HG03342 (cell line): ENCODE data around the gene GANAB.
A peak's percentile ranks its signal among the peaks of the same experiment; 100 is the strongest.
"Not testable (repeated sequence)": the region's sequence is repeated elsewhere in the genome, so short reads cannot be mapped to it uniquely, and the experiment has no call there.

Source experiments
- ATAC-seq: cut with Tn5 transposase; IDR thresholded peaks from one replicate; pipeline ENCODE4 v1.9.1; 2021; ENCODE audit warnings: mild to moderate bottlenecking, moderate library complexity; ENCODE audit not compliant: unreplicated experiment

The GANAB gene

DNA sequence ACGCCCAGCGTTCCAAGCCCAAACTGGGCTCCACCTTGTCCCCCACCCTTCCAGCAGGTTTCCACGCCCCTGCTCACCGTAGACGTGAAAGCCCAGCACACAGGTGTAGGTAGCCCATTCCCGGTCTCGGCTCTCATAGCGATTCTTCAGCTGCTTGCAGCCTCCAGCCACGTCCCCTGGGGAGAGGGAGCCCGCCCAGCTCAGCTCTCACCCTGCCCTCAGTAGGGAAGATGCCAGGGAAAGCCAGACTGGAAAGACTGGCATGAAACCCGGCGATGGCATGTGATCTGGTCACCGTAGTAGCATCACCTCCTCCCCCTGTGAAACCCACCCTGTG, 43.4 kb downstream of the GANAB start:
- no peak for ATAC-seq

GRCh38 chr11:62602141-62603071, 44.0 kb downstream of the GANAB start:
- ATAC-seq: no peak

DNA sequence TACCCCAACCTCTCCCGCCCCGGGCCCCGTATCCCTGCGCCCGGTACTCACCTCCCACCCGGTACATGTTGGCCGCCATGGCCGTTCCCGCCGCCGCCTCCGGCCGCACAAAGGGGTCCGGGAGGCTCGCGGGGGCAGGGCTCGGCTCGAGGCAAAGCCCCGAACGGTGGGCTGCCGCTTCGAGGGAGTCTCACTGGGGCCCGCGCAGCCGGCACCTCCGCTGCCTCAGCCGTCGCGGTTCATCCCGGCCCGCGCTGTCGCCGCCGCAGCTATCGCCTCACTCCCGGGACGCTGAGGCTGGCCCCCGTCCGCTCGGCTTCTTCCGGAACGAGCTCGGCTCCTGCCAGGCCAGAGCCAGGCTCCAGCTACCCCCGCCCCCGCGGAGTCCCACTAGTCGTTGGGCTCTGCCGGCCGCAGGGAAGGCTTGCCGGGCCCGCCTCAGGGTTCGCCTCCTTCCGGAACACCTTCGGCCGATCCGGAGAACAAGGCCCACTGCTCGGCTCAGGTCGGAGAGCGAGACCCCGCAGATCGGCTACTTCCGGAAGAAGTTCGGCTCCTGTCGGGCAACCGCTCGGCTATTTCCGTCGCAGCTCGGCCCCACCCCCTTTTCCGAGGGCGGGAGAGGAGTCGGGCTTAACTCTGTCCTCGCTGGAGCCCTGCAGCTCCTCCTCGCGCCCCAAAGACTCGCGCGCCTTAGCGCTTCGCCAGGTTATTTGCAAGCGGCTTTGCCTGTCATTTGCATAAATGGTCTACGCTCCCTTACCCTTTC, 44.9 kb downstream of the GANAB start, which contains the start of gene MTA2:
Gene MTA2, minus strand, starts transcription at position 494 of the 769 bp plus-strand sequence. Its CDS starts 415 bp downstream, at position 79.
- peak; percentile 72 for ATAC-seq

- ATAC-seq: no peak
Measured at GRCh38 chr11:62601122-62601371, 45.4 kb downstream of the GANAB start.

DNA sequence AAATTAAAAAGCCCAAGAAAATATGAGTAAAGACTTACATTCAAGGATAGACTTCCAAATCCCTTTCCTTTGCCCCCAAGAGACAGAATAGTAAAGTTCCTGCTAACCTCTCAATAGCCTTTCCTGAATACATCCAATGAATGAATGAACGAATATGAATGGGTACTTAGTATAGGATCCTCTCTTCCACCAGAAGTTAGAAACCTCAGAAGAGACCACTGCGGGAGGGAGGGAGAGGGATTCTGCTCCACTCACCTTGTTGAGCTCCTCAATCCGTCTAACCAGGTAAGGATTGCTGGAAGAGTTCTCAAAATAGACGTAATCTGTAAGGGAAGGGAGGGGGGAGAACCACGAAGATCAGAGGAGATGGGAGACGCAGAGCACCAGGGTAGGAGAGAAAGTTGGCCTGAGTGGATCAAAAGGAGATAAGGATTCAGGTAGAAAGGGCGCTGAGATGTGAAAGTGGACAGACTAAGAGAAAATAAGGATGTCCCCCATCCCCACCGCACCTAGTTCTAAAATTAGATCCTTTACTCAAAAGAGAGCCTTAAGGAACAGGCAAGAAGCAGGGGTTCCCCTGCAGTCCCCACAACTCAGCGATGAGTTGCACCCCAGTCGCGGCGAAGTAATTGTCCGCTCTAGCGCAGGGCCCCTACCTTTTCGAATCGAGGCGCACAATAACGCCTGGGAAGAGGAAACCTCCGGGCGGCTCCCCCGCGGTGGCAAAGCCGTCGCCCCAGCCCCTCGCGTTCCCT, 45.9 kb downstream of the GANAB start:
- peak; percentile 0 for ATAC-seq

DNA sequence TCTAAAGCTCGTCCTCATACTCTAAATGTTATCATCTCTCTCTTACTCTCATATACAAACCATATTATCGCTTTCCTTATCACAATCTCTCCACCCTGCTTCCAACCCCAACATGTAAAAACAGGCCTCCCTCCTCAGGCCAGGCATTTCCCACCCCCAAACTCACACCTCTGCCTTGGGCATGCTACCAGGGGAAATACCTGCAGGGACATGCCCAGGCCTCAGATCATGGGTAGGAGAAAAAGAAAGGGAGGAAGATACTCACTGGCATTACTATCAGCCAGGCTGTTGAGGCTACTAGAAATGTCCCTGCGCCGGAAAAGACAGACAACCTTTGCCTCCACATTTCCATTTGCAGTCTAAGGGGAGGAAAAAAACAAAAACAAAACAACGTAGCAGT, 46.5 kb downstream of the GANAB start:
- no peak for ATAC-seq

GRCh38 chr11:62599069-62599696, 47.2 kb downstream of the GANAB start:
- ATAC-seq: peak; percentile 46

GRCh38 chr11:62595124-62595523, 51.3 kb downstream of the GANAB start:
- ATAC-seq: no peak

DNA sequence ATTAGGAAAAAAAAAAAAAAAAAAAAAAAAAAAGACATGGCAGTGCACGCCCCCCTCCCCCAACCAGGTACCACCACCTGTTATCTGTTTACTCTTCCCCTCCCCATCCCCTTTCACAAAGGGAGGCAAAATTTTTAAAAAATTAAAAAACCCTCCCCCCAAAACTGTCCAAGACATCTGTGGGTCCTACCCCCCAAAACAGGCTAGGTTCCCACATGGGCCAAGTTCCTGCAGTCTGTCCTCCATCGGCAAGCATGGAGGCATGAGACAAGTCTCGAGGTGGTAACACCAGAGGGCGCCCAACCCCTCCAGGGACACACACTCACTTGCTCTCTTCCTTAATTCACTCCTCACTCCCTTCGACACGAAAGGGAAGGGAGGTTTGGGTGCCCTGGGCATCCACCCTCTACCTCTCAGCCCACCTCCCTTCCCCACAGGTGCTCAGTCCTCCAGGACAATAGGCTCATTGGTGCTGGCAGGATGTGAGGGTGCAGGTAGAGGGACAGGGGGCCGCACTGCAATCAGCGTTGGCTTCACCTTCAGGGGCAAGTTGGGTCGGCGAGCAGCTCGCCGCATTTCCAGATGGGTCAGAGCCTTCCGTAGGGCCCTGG, 52.9 kb downstream of the GANAB start:
- ATAC-seq: no peak

DNA sequence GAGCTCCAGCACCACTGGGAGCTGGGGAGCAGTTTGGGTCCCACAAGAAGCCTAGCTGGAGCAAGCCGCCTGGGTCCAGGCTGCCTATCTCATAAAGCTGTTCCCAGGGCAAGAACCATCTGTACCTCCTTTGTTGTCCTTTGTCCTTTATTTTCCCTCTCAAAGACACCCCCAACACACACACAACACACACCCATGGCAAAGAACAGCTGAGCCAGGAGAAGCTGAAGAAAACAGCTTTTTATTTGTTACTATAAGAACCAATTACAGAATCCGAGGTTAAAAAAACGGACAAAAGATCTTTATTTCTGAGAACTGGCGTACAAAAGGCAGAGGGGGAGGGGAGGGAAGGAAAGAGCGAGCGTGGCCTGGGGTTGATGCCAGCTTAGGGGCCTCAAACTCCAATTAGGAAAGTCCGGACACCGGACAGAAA, 53.4 kb downstream of the GANAB start:
- no peak for ATAC-seq

DNA sequence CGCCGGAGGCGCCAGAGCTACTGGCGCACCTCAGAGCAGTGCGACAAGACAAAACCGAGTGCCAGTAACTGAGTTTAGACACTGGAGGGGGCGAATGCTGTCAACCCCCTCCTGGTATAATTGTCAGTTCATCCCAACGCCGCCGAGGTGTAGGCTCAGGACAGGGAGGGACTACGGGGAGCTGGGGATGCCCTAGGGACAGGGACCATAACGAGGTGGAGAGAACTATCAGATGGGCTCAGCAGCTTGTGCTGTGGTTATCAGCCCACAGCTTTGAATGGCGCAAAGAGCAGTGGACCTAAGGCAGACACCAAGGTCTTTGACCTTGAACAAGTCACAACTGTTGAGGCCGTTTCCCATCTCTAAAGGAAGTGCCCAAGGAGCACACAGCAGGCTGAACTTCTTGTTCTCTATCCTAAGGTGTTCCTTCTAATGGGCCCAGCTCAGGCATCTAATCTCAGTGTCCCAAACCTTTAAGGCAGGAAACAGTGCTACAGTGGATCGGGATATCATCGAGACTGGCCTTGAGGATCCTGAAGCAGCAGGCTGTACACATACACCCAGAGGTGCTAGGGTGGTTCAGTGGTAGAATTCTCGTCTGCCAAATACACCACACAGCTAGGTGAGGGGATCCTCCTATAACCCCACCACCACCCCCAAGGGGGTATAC, 54.1 kb downstream of the GANAB start:
- ATAC-seq: no peak

DNA sequence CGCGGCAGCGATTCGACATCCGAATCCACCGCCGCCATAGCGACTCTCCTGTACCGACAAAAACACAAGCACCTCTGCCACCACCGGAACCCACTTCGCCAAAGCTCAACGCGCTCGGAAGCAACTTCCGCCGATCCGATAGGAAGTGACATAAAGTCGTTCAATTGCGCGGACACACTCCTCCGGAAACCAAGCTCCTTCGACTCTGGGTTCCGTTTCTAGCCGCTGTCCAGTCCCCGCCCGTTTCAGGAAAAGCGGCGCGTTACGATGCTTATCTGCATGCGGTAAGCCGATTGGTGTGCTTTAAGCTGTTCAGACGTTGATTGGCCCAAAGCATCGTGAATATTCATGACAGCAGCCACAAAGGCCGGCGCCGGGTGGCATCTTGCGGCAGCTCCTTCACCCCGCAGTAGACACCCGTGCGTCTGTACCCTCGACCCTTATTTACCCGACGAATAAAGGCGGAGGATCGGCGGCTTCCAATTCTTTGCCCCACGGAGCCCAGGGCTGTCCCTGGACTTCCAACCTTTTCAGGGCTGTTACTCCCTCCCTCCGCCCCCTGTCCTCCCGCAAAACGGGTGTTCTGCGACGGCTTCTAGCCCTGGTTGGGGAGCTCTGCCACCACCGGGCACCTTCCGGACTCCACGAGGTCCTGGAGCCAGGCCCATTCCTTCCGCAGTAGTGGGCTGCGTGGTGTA, 54.8 kb downstream of the GANAB start, which contains the start of gene TUT1:
Gene TUT1, minus strand, starts transcription at position 76 of the 698 bp plus-strand sequence. Its CDS starts 38 bp downstream, at position 38.
- ATAC-seq: peak; percentile 83

- ATAC-seq: no peak
Measured at GRCh38 chr11:62588966-62589637, 57.3 kb downstream of the GANAB start.

GRCh38 chr11:62585356-62585755, 61.1 kb downstream of the GANAB start:
- not testable (repeated sequence) for ATAC-seq

DNA sequence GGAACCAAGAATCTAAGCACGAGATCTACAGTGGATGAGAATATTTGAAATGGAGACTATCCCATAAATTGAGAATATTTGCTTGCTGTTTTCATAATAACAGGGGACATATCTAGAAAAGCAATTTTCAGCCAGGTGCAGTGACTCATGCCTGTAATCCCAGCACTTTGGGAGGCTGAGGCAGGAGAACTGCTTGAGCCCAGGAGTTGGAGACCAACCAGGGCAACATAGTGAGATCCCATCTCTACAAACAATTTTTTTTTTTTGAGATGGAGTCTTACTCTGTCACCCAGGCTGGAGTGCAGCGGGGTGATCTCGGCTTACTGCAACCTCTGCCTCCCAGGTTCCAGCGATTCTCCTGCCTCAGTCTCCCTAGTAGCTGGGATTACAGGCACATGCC, 64.7 kb downstream of the GANAB start:
- not testable (repeated sequence) for ATAC-seq

GRCh38 chr11:62580959-62581715, 65.3 kb downstream of the GANAB start:
- ATAC-seq: no peak

DNA sequence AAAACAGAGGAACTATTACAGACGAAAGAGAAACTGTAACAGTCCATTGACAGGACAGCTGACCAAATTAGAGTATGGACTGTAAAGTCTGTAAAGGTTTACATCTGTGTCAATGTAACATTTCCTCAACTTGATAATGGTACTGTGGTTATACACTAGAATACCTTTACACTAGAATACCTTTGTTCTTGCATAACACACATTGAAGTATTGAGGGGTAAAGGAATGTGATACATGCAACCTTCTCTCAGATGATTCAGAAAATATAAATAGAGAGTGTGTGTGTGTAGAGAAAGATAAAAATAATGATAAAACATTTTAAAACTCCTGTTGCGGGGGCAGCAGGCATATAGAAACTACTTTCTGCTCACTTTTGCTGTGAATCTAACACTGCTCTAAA, 67.2 kb downstream of the GANAB start:
- ATAC-seq: no peak

DNA sequence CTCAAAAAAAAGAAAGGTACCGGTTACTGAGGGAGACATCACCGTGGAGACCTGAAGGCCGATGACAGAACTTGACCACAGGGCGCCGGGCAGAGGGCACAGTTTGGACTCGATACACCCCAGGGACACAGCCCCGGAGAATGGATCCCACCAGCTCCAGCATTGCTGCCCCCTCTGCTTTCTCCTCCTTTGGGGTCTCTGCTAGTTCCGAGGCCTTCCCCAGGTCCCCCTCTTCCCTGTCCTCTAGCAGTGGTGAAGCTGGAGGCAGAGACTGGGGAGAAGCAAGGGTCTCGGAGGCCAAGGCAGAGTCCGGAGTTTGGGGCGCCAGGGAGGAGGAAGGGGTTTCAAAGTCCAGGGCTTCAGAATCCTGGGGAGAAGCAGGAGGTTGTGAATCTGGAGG, 67.9 kb downstream of the GANAB start:
- ATAC-seq: no peak
